Colonic mucosa (tissue), 4 donors: Measurements from ENCODE around the gene IL10RB. TPM values are rescaled to one million over a fixed set of nuclear protein-coding genes. Genes with fewer than 3 reads are reported as not detected.

Source experiments
- DNase-seq: peaks from one replicate; pipeline ENCODE4 v3.0.0-alpha.2; 2020
- H3K27ac ChIP-seq: fragments of 200-600 bp; one replicate; pipeline ENCODE4 v1.8.0; 2021
- H3K27me3 ChIP-seq: fragments of 200-600 bp; one replicate; pipeline ENCODE4 v1.8.0; 2021
- H3K36me3 ChIP-seq: fragments of 200-600 bp; one replicate; pipeline ENCODE4 v1.8.0; 2021
- H3K4me1 ChIP-seq: fragments of 200-600 bp; one replicate; pipeline ENCODE4 v1.8.0; 2021; ENCODE audit warnings: mild to moderate bottlenecking
- H3K4me3 ChIP-seq: fragments of 200-600 bp; one replicate; pipeline ENCODE4 v1.8.0; 2021
- H3K9ac ChIP-seq, 2 donors: one replicate each; pipeline ENCODE4 v1.7.0; 2013; ENCODE audit warnings: control low read depth in 2 of 2, low read depth in 2 of 2, low read length in 2 of 2
- H3K9me3 ChIP-seq: fragments of 200-600 bp; one replicate; pipeline ENCODE4 v1.8.0; 2021
- intact Hi-C: fragments of 100-400 bp; cut with DNase I; formaldehyde crosslinking; loops from one replicate; pipeline ENCODE4 v1.14.1; 2022
- total RNA-seq, 2 donors: library from RNA; stranded (reverse); fragmentation: NEBNext Ultra II Directional in 1 of 2; extraction: Animal tissue kit (Norgen Biotek cat#: 25700) in 1 of 2; gene quantifications; one replicate each; pipeline ENCODE4 v1.2.1, GENCODE V29; 2021
- TF ChIP-seq, protein P1 (sequence below): fragments of 200-600 bp; IDR thresholded peaks from one replicate; pipeline ENCODE4 v1.8.0; 2022; ENCODE audit warnings: antibody characterized with exemption, mild to moderate bottlenecking
- donor health status: healthy.
- donor health status: DM: no; HTN: no; CAD: no.
- donor health status: DM: no; HTN: no; CAD: no.

The IL10RB gene
- total RNA-seq, 2 donors from 2014 or later: 48.0 to 86.3 TPM

DNA sequence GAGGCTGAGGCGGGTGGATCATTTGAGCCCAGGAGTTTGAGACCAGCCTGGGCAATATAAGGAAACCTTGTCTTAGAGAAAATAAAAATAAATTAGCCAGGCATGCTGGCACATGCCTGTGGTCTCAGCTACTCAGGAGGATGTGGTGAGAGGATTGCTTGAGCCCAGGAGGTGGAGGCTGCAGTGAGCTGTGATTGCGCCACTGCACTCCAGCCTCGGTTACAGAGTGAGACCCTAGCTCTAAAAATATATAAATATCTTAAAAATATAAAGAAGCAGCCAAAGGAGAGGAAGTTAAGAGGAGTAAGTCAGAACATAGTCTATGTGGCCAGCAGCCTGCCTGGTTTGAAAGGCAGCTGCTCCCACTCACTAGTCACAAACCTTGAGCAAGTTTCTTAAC, 4.5 kb upstream of the IL10RB start:
- Histone ChIP-seq H3K9me3 (no peaks in the 10 kb centered on the region), H3K4me3 (no peak overlapping the region), H3K27me3 (no peaks in the 10 kb centered on the region), H3K27ac (no peak overlapping the region), H3K36me3 (no peaks in the 10 kb centered on the region), H3K4me1 (no peaks in the 10 kb centered on the region), H3K9ac (no peak overlapping the region)
- intact Hi-C loops: no loop called here
- DNase-seq: no peak
- TF ChIP-seq, protein P1, sequence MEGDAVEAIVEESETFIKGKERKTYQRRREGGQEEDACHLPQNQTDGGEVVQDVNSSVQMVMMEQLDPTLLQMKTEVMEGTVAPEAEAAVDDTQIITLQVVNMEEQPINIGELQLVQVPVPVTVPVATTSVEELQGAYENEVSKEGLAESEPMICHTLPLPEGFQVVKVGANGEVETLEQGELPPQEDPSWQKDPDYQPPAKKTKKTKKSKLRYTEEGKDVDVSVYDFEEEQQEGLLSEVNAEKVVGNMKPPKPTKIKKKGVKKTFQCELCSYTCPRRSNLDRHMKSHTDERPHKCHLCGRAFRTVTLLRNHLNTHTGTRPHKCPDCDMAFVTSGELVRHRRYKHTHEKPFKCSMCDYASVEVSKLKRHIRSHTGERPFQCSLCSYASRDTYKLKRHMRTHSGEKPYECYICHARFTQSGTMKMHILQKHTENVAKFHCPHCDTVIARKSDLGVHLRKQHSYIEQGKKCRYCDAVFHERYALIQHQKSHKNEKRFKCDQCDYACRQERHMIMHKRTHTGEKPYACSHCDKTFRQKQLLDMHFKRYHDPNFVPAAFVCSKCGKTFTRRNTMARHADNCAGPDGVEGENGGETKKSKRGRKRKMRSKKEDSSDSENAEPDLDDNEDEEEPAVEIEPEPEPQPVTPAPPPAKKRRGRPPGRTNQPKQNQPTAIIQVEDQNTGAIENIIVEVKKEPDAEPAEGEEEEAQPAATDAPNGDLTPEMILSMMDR: no peak

DNA sequence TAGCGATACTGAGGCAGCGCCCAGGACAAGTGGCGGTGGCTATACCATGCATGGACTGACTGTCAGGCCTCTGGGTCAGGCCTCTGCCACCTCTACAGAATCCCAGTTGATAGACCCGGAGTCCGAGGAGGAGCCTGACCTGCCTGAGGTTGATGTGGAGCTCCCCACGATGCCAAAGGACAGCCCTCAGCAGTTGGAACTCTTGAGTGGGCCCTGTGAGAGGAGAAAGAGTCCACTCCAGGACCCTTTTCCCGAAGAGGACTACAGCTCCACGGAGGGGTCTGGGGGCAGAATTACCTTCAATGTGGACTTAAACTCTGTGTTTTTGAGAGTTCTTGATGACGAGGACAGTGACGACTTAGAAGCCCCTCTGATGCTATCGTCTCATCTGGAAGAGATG, 3.2 kb upstream of the IL10RB start:
- Histone ChIP-seq H3K9ac (no peak overlapping the region), H3K9me3 (no peaks in the 10 kb centered on the region), H3K4me3 (no peak overlapping the region), H3K36me3 (no peaks in the 10 kb centered on the region), H3K27me3 (no peaks in the 10 kb centered on the region), H3K27ac (no peak overlapping the region), H3K4me1 (peaks cover 5% of the 10 kb centered on the region)
- intact Hi-C loops: no loop called here
- TF ChIP-seq, protein P1: no peak
- DNase-seq: no peak

DNA sequence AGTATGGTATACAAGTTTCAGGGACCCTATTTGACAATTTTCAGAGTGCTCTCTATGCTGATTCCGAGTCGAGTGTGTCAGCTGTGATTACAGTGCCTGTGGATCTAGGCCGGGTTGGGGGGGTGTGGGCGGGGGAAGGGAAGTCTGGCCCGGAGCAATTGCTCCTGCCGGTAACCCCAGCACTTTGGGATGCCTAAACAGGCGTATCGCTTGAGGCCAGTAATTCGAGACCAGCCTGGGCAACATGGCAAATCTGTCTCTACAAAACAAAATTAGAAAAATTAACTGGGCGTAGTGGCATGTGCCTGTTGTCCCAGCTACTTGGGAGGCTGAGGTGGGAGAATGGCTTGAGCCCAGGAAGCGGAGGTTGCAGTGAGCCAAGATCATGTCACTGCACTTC, 1.6 kb upstream of the IL10RB start:
- Histone ChIP-seq H3K27me3 (no peaks in the 10 kb centered on the region), H3K9ac (no peak overlapping the region), H3K9me3 (no peaks in the 10 kb centered on the region), H3K4me3 (no peak overlapping the region), H3K27ac (no peak overlapping the region), H3K36me3 (no peaks in the 10 kb centered on the region), H3K4me1 (peaks cover 5% of the 10 kb centered on the region)
- intact Hi-C loops: no loop called here
- TF ChIP-seq, protein P1: no peak
- no peak for DNase-seq

DNA sequence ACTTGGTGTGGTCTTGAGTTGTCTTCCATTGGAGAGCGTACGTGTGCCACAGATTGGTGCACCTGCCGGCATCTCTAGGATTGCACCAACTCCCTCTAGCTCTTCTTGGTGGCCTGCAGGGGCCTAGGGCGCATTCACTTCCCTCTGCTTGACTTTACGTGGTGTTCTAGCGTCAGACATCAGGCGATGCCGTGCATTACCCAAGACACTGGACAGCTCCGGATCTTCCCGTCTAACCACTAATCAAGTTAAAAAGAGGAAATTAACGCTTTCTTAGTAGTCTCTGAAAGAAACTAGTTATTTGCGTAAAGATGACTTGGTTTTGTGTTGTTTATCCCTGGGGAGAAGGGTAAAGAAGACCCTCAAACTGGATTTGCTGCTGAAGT, 510 bp upstream of the IL10RB start:
- H3K27me3 ChIP-seq: no peaks in the 10 kb centered on the region
- intact Hi-C loops: loop anchor here (5.0 kb wide), 1 partner anchor 68 kb away; no protein-coding TSS in a partner anchor
- TF ChIP-seq, protein P1: no peak
- H3K9ac ChIP-seq: peak overlapping the region; percentile 59 to 81
- H3K4me3 ChIP-seq: peak overlapping the region; percentile 91
- peaks cover 5% of the 10 kb centered on the region for H3K4me1 ChIP-seq
- peak; percentile 50 for DNase-seq
- no peaks in the 10 kb centered on the region for H3K36me3 ChIP-seq
- H3K9me3 ChIP-seq: no peaks in the 10 kb centered on the region
- peak overlapping the region; percentile 92 for H3K27ac ChIP-seq

DNA sequence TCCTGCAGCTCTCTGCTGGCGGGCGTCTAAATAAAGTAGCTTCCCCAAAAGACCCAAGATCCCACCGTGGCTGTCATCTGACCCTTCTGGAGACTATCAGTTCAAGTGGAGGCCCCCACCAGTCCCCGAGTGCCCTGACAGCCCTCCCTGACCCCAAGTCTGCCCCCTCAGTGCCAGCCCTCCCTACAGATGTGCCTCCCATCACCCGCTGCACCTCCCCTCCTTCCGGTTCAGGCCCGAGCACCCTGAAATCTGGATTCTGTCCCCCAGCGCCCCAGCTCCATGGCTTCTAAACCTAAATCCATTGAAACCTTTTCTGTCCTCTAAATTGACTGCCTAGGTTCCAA, 595 bp downstream of the IL10RB start:
- Histone ChIP-seq H3K27ac (peak overlapping the region; percentile 92), H3K36me3 (no peaks in the 10 kb centered on the region), H3K27me3 (no peaks in the 10 kb centered on the region), H3K4me3 (peak overlapping the region; percentile 91), H3K4me1 (peaks cover 5% of the 10 kb centered on the region), H3K9me3 (no peaks in the 10 kb centered on the region), H3K9ac (peak overlapping the region; percentile 95 to 97)
- peak; percentile 35 for DNase-seq
- intact Hi-C loops: loop anchor here (5.0 kb wide), 1 partner anchor 69 kb away; no protein-coding TSS in a partner anchor
- TF ChIP-seq, protein P1: no peak

DNA sequence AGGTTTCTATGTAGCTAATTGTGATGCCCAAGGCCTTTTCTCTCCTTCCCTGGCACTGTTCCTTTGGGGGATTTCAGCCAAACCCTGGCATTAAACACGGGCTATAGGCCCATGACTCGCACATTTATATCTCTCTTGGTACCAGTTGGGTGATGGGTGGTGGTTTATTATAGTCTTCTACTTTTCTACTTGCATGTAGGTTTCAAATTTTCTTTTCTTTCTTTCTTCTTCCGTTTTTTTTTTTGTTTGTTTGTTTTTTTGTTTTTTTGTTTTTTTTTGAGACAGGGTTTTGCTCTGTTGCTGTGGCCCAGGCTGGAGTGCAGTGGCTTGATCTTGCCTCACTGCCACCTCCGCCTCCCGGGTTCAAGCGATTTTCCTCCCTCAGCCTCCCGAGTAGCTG, 1.1 kb downstream of the IL10RB start:
- TF ChIP-seq, protein P1: no peak
- intact Hi-C loops: loop anchor here (5.0 kb wide), 1 partner anchor 70 kb away; no protein-coding TSS in a partner anchor
- Histone ChIP-seq H3K4me3 (peak overlapping the region; percentile 91), H3K4me1 (peaks cover 5% of the 10 kb centered on the region), H3K9ac (peak overlapping the region; percentile 95 to 97), H3K27ac (peak overlapping the region; percentile 92), H3K9me3 (no peaks in the 10 kb centered on the region), H3K27me3 (no peaks in the 10 kb centered on the region), H3K36me3 (no peaks in the 10 kb centered on the region)
- no peak for DNase-seq
